Fibroblast of lung (primary cell): ENCODE results near the gene SERPINE2.

Source experiments
- EZH2 ChIP-seq: IDR thresholded peaks from 2 replicates; pipeline ENCODE4 v1.5.1; 2012; ENCODE audit warnings: low read length, control low read depth, mild to moderate bottlenecking; ENCODE audit errors: missing control alignments
- TF ChIP-seq, protein P1 (sequence below), 2 donors: IDR thresholded peaks in 1 of 2; conservative IDR thresholded peaks in 1 of 2; 1 replicate in 1 of 2; 2 replicates in 1 of 2; pipeline ENCODE4 v1.5.1; 2011 to 2012; ENCODE audit warnings: low read length in 2 of 2, control low read depth in 1 of 2, inconsistent platforms in 1 of 2, low read depth in 1 of 2, mild to moderate bottlenecking in 1 of 2

DNA sequence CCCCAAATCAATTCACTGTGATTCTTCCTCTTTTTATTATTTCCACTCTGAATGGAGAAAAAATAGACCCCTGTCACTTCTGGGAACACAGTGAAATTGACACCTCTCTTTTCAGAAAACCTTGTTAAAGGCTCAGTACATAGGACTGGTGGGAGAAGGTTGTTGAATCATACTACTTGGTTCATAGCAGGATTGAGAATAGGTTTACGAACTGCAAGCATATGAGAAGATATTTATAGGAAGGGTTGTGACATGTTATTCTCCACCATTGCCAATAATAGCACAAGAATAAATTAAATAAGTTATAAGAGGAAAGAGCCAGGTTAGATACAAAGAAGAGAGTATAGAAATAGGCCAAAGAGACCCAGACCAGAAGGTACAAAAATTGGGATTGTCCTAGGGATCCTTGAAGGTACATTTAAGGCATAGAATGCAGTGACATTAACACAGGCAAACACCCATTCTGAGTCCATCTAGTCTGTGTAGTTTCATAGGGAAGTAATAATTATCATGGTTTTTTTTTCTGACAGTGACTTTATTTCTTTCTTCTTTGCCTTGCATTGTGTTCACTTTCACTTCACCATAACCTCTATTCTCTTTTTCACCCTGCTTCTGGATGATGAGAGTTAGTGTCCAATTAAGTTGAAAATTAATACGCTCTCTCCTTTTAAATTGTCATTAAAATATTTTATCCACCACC is 21.8 kb upstream of the SERPINE2 start:
- TF ChIP-seq, protein P1, sequence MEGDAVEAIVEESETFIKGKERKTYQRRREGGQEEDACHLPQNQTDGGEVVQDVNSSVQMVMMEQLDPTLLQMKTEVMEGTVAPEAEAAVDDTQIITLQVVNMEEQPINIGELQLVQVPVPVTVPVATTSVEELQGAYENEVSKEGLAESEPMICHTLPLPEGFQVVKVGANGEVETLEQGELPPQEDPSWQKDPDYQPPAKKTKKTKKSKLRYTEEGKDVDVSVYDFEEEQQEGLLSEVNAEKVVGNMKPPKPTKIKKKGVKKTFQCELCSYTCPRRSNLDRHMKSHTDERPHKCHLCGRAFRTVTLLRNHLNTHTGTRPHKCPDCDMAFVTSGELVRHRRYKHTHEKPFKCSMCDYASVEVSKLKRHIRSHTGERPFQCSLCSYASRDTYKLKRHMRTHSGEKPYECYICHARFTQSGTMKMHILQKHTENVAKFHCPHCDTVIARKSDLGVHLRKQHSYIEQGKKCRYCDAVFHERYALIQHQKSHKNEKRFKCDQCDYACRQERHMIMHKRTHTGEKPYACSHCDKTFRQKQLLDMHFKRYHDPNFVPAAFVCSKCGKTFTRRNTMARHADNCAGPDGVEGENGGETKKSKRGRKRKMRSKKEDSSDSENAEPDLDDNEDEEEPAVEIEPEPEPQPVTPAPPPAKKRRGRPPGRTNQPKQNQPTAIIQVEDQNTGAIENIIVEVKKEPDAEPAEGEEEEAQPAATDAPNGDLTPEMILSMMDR (conservative IDR thresholded peaks at IDR 0.05 in 1 of 2, IDR thresholded peaks at IDR 0.05 in 1 of 2; ENCODE audit: low read depth in 1 of 2, low read length in 2 of 2), result no peak
- TF ChIP-seq EZH2, result no peak
